GM21528 (cell line): Measurements from ENCODE around the gene SLC51A.

Source experiments
- ATAC-seq: cut with Tn5 transposase; IDR thresholded peaks from one replicate; pipeline ENCODE4 v1.9.1; 2021; ENCODE audit warnings: mild to moderate bottlenecking, moderate library complexity; ENCODE audit not compliant: unreplicated experiment, low FRiP score

Gene SLC51A

DNA sequence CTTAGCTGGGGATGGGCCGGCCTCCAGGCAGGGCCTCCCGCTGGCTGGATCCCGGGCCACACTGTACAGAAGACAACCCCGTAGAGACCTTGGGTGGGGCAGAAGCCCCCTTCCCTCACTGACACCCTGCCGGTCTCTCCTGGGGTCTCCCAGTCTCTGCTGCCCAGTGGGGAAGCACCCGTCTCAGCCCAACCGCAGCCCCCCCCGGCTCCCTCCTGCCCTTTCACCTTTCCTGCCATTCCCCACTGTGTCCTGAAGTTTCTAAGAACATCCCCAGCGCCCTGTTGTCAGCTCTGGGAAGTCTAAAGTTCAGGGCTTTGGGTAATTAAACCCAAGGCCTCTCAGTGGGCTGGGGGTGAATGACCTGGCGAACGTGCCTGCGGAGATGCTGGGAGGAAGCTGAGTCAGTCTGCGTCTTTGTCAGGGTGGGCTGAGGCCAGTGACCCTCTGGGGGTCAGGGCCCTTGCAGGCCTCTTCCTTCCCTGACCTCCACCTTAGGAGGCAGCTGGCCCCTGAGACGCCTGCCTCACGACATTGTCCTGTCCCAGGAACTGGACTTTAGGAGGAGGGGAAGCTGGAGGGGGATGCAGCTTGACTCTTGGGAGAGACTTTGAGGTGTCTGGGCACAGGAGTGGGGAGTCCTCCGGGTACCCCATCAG, 1.4 kb upstream of the SLC51A start:
- ATAC-seq, result no peak

DNA sequence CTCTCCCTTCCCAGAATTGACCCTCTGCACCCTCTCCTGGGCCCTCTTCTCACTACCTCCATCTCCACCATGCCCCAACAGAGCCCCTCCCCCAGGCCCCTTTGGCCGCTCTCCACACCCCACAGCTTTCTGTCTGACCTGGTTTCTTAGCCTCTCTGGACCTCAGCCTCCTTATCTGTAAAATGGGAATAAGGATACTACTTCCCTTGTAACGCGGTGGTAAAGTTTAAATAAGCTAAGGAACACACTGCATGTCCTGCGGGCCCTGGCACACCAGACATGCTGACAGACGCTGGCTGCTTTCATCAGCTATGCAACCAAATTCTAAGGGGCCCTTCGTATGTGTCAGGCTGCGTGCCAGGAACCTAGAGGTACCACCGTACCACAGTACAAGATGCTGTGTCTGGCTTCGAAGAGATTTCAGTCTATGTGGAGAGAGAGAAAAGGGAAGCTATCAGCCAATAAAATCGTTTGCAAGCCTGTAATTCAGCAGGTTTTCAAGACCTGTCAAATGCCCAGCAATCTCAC, 777 bp upstream of the SLC51A start:
- no peak for ATAC-seq

DNA sequence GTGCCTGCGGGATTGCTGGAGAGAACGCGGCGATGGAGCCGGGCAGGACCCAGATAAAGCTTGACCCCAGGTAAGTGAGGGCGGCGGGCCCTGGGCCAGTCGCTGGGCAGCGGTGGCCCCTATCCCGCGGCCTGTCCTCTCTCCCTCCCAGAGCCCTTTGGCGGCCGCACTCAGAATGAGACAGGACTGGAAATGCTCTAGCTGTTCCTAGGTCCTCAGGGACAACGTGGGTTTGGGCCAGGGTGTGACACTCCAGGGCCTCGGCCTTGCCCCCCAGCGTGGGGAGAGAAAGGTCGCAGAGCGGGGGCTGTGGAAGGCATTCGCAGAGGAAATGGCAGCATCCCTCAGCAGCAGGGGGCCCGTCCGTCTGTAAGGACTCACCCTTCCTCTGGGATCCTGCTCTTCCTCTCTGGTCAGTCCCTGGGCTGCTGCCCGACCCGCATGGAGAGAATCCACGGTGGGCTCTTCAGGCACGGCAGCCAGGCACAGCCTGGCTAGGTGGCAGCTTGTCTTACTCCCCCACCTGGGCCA, 412 bp downstream of the SLC51A start:
- ATAC-seq, result no peak

DNA sequence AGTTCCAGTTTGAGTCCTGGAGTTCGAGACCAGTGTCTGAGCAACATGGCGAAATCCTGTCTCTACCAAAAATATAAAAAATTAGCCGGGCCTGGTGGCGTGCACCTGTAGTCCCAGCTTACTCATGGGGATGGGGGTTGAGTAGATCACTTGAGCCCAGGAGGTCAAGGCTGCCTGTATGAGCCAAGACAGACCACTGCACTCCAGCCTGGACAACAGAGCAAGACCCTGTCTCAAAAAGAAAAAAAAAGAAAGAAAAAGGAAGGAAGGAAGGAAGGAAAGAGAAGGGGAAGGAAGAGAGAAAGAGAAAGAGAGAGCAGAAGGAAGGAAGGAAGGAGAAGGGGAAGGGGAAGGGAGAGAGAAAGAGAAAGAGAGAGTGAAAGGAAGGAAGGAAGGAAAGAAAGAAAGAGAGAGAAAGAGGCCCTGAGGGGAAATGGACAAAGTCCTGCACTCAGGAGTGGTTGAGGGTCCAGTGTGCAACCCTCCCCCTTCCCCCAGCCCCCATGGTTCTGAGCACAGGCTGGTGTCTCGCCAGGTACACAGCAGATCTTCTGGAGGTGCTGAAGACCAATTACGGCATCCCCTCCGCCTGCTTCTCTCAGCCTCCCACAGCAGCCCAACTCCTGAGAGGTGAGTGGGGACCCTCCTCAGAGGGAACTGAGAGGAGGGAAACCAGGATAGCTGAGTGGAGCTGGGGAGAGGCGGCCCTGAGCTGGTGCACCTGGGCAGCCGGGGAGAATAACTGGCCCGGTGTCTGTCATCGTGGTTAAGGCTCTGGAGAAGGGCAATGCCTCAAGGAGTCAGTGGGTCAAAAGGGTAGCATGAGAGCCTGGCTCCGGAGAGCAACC, 1.2 kb downstream of the SLC51A start:
- ATAC-seq, result no peak

DNA sequence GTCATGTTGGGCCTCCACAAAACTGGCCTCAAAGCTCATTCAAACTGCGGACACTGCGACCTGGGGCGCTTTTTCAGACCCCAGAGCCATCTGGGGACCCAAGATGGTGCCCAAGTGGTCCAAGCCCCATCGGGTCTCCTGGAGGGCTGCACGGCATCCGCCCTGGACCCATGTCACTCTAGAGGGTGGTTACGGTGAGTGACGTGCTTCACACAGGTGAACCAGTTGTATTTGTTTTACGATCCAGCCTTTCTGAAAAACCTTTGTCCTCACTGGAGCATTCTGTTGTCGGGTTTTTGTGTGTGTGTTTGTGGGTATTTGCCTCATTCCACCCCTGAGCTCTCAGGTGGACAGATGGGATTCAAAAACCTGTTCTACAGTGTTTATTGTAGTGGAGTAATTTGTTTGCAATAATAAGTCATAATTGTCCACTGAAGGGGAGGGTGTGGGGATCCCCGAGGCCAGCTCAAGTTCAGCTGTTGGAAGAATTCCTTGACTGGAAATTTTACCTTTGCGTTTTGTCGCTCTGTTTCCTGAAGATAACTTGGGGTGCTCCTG, 1.9 kb downstream of the SLC51A start:
- no peak for ATAC-seq

DNA sequence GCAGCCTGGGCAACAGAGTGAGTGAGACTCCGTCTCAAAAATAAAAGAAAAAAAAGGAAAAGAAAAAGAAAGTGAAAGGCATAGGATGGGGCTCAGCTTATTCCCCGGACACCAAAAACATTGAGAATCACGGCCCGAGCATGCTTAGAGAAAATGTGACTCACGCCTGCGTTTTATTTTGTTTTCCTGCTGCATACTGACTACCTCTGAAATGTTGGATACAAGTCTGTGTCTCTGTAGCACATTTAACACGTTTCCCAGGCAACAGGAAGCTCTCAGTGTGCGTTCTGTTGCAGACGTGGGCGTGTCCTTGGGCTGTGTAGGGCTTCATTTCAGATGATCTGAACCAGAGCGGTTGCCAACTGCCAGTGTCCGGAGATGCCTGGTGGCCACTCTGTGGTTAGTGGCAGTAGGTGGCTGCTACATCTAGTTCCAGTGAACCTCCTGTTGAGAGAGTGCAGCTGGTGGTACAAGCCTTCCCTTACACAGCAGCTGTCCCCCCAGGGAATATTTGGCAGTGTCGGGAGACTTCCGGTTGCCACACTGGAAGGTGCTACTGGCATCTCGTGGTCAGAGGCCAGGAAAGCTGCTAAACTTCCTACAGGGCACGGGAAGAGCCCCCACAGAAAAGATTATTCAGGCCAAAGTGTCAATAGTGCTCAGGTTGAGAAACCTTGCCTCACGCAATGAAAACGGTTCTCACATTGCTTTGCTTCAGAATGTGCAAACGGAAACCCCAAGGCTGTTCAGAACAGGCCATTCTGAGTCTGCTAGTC, 3.0 kb downstream of the SLC51A start:
- ATAC-seq, result peak; percentile 68

DNA sequence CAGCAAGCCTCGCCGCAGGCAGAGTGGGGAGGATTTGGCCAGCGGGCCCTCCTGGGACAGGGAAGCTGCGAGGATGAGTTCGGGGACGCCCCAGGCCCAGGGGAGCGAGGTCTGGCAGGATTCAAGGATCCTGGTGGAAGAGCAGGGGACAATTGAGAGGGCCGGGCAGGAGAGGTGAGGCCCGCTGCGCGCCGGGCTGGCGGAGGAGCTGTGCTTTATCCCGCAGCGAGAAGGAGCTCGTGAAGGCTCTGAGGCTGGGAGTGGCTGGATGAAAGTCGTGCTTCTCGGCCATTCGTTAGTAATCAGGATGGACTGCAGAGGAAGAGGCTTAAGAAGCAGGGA, 3.6 kb downstream of the SLC51A start:
- ATAC-seq, result peak; percentile 3

DNA sequence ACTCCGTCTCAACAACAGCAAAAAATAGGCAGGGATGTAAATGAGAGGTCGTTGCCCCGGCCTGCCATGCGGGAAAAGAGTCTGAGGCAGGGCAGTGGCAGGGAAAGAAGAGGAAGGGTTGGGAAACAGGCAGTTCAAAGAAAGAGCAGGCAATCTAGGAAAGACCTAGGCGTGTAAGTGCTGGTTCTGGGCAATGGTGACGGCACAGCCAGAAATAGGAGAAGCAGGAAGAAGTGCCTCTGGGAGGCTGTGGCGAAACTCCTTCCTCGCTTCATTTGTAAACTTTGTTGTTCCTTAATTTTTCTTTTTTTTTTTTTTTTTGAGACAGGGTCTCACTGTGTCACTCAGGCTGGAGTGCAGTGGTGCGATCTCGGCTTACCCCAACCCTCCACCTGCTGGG, 4.3 kb downstream of the SLC51A start:
- no peak for ATAC-seq

DNA sequence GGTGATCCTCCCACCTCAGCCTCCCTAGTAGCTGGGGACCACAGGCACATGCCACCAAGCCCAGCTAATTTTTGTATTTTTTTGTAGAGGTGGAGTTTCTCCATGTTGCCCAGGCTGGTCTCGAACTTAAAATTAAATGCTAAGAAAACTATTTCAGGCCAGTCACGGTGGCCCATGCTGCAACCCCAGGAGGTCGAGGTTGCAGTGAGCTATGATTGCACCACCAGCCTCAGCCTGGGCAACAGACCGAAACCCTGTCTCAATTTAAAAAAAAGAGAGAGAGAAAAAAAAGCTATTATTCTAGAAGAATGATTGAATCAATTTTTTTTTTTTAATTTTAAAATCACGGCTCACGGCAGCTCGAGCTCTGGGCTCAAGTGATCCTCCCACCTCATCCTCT, 4.7 kb downstream of the SLC51A start:
- no peak for ATAC-seq

DNA sequence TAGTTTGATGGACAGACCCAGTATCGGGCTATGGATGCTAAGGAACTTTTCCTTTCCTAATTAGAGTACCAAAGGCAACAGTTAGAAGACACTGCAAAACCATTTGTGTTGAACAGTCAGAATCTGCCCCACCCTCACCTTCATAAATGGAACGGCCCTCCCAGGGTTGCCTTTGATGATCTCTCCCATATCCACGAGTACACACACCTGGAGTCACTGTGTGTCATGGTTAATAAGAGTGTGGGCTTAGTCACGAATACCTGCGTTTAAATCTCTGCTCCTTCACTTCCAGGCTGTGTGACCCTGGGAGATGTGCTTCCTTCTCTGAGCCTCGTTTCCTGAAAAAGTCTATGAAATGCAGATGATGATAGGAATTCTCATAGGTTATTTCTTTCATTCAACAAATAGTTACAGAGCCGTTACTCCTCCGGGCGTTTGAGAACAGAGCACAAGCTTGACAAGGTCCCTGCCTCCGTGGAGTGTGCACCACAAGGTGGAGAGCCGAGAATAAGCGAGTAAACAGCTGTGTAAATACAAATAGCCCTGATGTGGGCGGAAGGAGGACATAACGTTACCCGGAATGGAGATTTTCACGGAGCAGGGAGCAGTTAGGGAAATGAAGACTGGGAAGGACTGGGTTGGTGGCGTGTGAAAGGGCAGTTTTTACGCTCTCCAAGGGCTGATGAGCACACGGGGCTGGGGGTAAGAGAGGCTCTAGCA, 6.7 kb downstream of the SLC51A start:
- no peak for ATAC-seq

DNA sequence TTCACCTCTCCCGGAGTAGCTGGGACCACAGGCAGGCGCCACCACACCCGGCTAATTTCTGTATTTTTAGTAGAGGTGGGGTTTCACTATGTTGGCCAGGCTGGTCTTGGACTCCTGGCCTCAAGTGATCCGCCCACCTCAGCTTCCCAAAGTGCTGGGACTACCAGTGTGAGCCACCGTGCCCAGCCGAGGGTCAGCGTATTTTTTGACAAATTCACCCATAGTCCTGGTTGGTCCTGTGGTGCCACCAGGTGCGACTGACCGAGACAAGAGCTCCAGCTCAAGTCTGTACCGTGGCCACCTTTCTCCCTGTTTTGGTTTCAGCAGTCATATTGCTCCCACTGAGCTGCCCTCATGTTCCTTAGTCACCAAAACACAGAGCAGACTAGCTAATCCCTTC, 8.8 kb downstream of the SLC51A start:
- no peak for ATAC-seq

DNA sequence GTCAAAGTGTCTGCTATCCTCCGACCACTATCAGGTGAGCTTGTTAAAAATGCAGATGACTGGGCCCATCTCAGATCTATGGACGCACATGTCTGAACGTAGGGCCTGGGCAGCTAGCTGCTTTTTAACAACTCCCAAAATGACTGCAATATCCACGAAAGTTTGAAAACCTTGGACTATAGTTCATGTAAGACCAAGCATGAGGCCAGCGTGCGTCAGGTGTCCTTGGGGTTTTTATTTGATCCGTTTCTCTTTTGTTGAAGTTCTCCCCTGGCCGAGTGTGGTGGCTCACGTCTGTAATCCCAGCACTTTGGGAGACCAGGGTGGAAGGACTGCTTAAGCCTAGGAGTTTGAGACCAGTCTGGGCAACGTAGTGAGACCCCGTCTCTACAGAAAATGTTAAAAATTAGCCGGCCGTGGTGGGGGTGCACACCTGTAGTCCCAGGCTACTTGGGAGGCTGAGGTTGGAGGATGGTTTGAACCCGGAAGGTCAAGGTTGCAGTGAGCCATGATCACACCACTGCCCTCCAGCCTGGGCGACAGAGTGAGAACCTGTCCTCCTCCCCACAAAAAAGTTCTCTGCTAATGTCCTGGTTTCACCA, 9.5 kb downstream of the SLC51A start:
- no peak for ATAC-seq

DNA sequence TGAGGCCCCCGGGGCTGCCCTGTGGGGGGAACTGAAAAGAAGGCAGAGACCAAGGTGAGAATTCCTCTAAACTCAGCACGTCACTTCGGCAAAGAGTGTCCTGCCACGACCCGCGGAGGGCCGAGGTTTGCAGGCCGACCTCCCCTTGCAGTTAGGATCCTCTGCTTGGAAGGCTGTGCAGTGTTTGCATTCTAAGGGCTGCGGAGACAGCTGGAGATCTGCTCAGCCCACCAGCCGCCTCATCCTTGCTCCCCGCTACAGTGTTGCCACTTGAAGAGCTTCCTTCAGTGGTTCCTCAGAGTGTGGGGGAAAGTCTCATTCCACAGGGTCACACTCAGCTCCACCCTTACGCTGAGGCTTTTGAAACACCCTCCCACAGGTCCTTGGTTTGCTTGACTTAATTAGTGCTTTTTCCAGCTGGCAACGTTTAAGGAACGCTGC, 10.8 kb downstream of the SLC51A start:
- no peak for ATAC-seq

DNA sequence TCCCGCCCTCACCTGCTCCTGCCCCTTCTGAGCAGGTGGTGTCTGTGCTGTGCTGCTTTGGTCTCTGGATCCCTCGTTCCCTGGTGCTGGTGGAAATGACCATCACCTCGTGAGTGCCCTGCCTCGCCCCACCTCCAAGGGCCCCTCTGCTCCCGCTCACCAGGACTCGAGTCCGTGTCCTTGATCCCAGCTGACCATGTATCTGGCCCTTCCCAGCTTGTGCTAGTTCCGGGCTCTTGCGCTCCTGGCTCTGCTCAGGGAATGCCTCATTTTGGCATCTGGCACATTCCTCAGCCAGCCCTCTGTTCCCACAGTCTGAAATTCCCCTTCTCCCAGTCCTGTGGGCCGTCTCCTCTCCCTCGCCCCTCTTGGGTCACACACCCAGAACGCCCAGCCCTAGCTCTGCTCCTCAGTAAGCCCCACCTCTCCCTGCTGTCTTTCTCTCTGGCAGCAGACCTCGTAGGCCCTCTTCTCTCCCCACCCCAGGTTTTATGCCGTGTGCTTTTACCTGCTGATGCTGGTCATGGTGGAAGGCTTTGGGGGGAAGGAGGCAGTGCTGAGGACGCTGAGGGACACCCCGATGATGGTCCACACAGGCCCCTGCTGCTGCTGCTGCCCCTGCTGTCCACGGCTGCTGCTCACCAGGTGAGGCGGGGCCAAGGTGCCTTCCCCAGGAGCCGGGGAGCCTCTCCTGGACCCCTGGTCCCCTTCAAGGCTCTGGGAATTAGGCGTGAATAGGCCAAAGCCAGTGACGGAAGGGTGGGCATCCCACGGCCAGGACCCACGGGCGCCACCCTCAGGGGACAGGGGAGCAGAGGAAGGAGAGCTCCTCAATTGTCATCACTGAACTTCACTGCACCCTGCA, 11.5 kb downstream of the SLC51A start:
- no peak for ATAC-seq

DNA sequence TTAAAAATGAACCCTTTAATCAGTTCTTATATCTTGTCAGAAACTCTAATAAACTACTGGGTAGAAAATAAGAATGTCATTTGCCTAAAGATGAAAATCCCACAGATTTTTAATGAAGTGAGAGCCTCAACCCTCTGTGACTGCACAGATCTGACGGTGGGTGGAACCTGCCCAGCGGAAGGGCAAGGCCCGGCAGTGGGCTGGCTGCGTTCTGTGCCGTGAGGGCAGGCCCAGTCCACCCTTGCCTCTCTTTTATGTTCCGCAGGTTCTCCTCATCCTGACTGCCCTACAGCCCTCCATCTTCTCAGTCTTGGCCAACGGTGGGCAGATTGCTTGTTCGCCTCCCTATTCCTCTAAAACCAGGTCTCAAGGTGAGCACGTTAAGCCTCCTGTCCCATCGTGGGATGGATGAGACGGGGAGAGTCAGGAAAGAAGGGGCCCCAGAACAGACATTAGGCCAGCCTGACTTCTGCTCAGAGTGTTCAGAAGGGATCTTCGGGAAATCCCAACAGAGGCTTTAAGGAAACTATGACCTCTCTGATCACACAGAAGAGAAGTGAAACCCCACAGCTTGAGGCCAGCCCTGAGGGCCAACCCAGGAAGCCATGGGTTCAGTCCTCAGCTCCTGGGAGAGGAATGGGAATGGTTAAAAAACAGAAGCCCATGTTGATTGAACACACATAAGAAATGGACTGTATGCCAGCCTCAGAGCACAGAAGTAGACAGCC, 16.0 kb downstream of the SLC51A start:
- ATAC-seq, result no peak

DNA sequence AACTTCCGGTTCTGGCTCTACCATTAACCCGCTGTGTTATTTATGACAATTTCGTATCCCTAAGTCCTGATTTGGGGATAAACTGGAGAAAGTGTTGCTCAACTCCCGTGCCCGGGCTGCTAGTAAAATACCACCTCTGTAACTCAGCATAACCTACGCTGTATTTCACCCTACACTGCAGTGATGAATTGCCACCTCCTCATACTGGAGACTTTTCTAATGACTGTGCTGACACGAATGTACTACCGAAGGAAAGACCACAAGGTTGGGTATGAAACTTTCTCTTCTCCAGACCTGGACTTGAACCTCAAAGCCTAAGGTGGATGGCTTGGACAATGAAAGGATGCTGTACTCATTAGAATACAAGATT, 16.5 kb downstream of the SLC51A start:
- no peak for ATAC-seq

DNA sequence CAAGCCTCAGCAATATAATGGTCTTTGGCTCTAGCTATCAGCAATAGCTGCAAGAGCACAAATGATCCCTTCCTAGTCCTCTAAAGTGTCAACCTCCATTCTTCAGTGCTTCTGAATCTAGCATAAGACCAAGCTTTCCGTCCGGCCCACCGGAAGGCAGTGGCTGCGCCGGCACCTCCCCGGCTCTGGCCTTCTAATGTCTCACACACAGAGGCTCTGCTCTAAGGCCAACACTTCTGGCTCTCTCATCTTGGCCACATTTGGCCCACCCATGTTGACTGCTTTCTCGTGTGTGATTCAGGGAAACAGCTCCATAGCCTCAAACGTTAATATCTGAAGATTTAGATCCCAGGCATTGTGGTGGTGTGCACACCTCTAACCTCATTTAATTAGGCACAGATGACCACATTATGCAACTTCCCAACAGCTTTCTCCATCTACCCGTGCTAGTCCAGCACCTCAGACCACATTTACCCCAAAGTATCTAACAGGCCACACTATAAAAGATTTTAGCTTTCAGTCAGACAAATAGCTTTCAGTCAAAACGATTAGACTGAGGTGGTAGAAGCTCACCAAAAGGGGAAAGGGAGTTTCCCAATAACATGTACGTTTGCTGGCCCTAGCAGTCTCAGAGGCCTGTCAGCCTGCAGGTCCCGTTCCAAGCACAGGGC, 19.3 kb downstream of the SLC51A start:
- no peak for ATAC-seq

DNA sequence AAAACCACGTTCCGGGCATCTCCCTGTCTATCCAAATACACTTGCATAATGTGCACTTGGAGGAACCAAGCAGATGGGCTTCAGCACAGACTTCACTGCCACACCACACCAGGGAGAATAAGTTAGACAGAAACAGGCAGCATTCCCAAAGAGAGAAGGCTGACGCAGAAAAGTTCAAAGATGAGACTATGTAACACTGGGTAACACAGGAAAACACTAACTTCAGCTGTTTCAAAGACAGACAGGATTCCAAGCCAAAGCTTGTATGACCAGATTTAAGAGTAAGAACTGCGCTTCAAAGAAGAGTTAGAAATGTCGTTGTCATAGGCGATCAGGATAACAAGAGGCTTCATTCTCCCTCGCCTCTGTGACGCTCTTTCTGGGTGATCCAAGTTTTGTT, 19.9 kb downstream of the SLC51A start:
- ATAC-seq, result no peak
